DOHH2 (cell line): Measurements from ENCODE around the gene H6PD.

ENCODE experiments used
- H3F3A ChIP-seq: fragments of 200-600 bp; sonication (generic), shearing (Covaris generic); 2 replicates; pipeline ENCODE4 v1.6.0; 2016; ENCODE audit warnings: antibody characterized with exemption, mild to moderate bottlenecking; ENCODE audit not compliant: control insufficient read depth, insufficient read depth
- H3K27ac ChIP-seq: fragments of 200-600 bp; sonication (generic); 2 replicates; pipeline ENCODE4 v1.5.1; 2014; ENCODE audit warnings: low read depth, mild to moderate bottlenecking, low read length, moderate library complexity
- H3K27me3 ChIP-seq: fragments of 200-600 bp; sonication (generic); 2 replicates; pipeline ENCODE4 v1.6.1; 2014; ENCODE audit warnings: mild to moderate bottlenecking, low read length, mixed read lengths; ENCODE audit not compliant: control insufficient read depth
- H3K36me3 ChIP-seq: fragments of 200-600 bp; sonication (generic); 2 replicates; pipeline ENCODE4 v1.6.1; 2014; ENCODE audit warnings: mild to moderate bottlenecking, low read length, moderate library complexity, mixed read lengths; ENCODE audit not compliant: control insufficient read depth
- H3K4me1 ChIP-seq: fragments of 200-600 bp; sonication (generic); 2 replicates; pipeline ENCODE4 v1.6.1; 2014; ENCODE audit warnings: mild to moderate bottlenecking, low read length, mixed read lengths; ENCODE audit not compliant: control insufficient read depth
- H3K4me2 ChIP-seq: fragments of 200-600 bp; sonication (generic); 2 replicates; pipeline ENCODE4 v1.6.0; 2014; ENCODE audit warnings: mild to moderate bottlenecking, low read length, moderate library complexity
- H3K4me3 ChIP-seq: fragments of 200-600 bp; sonication (generic); 2 replicates; pipeline ENCODE4 v1.5.1; 2014; ENCODE audit warnings: mild to moderate bottlenecking, low read length, mixed read lengths
- H3K79me2 ChIP-seq: fragments of 200-600 bp; sonication (generic); 2 replicates; pipeline ENCODE4 v1.6.1; 2014; ENCODE audit warnings: mild to moderate bottlenecking, low read length, mixed read lengths; ENCODE audit not compliant: control insufficient read depth
- H3K9me2 ChIP-seq: fragments of 200-600 bp; sonication (generic); replicated peaks from 2 replicates; pipeline ENCODE4 v1.6.1; 2014; ENCODE audit warnings: mild to moderate bottlenecking, low read length, mixed read lengths; ENCODE audit not compliant: control insufficient read depth
- H3K9me3 ChIP-seq: fragments of 200-600 bp; sonication (generic); 2 replicates; pipeline ENCODE4 v1.6.1; 2014; ENCODE audit warnings: antibody characterized with exemption, low read length, mixed read lengths; ENCODE audit not compliant: control insufficient read depth, insufficient read depth
- H4K20me1 ChIP-seq: fragments of 200-600 bp; sonication (generic); 2 replicates; pipeline ENCODE4 v1.6.0; 2014; ENCODE audit warnings: low read depth, mild to moderate bottlenecking, antibody characterized with exemption, low read length, moderate library complexity; ENCODE audit not compliant: control insufficient read depth, insufficient read depth
- CTCF ChIP-seq: fragments of 200-600 bp; sonication (generic); IDR thresholded peaks from one replicate; pipeline ENCODE4 v1.5.1; 2014; ENCODE audit warnings: antibody characterized with exemption, mild to moderate bottlenecking, low read depth, low read length; ENCODE audit not compliant: poor library complexity, severe bottlenecking
- EZH2phosphoT487 ChIP-seq: fragments of 200-600 bp; sonication (generic); IDR thresholded peaks from 2 replicates; pipeline ENCODE4 v1.6.1; 2017; ENCODE audit warnings: borderline replicate concordance, mild to moderate bottlenecking, antibody characterized with exemption, low read length, moderate library complexity, mixed read lengths

H6PD gene

DNA sequence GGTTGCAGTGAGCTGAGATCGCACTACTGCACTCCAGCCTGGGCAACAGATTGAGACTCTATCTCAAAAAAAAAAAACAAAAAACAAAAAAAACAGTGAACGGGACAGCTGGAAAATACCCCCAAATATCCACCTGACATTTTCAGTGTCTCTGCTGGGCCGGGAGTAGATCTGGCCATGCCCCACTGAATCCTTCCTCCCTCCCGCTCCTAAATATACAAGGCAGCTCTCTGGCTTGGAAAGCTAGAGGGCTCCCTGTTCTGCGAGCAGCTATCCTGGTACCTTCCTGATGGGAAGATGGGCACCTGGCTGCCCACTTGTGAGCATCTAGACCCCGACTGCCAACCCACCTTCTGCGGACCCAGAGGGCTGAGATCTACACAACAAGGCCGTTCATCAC lies 79.5 kb downstream of the H6PD start:
- Histone ChIP-seq H3K79me2 (peaks cover 7% of the 10 kb centered on the region), H3K36me3 (no peaks in the 10 kb centered on the region), H4K20me1 (no peaks in the 10 kb centered on the region; the same call in 1 of the 2 replicates), H3K27ac (no peak overlapping the region), H3K4me3 (no peak overlapping the region), H3K4me1 (peaks cover 18% of the 10 kb centered on the region), H3K9me3 (no peaks in the 10 kb centered on the region), H3K27me3 (no peaks in the 10 kb centered on the region), H3F3A (no peaks in the 10 kb centered on the region; the same call in 1 of the 2 replicates), H3K9me2 (no peaks in the 10 kb centered on the region), H3K4me2 (no peak overlapping the region)
- TF ChIP-seq CTCF (no peak), EZH2phosphoT487 (no peak)

GRCh38 chr1:9314711-9315379 lies 80.3 kb downstream of the H6PD start:
- H3K27ac ChIP-seq: no peak overlapping the region

DNA sequence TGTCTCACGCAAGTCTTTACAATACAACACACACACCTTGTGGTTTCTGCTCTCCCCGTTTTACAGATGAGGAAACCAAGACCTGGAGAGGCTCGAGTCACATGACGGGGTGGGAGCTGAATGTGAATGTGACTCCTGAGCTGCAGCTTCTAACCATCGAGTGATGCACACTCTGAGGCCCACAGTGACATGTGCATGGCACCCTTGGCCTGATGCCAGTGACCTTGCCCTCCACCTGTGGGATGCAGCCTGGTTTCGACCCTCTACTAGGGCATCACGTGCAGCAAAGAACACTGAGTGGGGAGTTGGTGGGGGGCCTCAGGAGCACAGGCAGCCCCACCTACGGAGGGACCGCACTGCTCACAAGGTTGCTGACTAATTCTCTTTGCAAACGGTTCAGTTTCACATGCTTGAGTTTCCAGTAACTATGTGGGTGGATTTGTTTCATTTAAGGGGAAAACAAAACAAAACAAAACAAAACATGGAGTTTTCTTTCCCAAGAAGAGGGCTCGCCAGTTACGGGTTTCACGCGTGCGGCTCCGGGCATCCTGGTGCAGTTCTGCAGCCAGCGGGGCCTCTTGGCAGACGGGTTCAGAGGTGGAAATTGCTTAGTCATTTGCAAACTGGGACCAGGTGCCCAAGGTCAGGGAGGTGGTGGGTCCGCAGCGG lies 81.0 kb downstream of the H6PD start:
- Histone ChIP-seq H3K79me2 (peaks cover 10% of the 10 kb centered on the region), H3K4me3 (no peak overlapping the region), H3K27me3 (no peaks in the 10 kb centered on the region), H4K20me1 (peaks cover 5% of the 10 kb centered on the region; the same call in 1 of the 2 replicates), H3K9me3 (no peaks in the 10 kb centered on the region), H3K36me3 (no peaks in the 10 kb centered on the region), H3K4me2 (no peak overlapping the region), H3K27ac (no peak overlapping the region), H3K9me2 (no peaks in the 10 kb centered on the region), H3K4me1 (peaks cover 32% of the 10 kb centered on the region), H3F3A (no peaks in the 10 kb centered on the region; the same call in 1 of the 2 replicates)
- no peak for TF ChIP-seq EZH2phosphoT487
- no peak for TF ChIP-seq CTCF

More at GRCh38 chr1:9314711-9315379, 80.3 kb downstream of the H6PD start:
- peaks cover 25% of the 10 kb centered on the region for H3K4me1 ChIP-seq
- no peaks in the 10 kb centered on the region; the same call in 1 of the 2 replicates for H4K20me1 ChIP-seq
- H3K9me3 ChIP-seq: no peaks in the 10 kb centered on the region
- TF ChIP-seq EZH2phosphoT487: no peak
- no peak for TF ChIP-seq CTCF
- no peaks in the 10 kb centered on the region for H3K9me2 ChIP-seq
- peaks cover 7% of the 10 kb centered on the region for H3K79me2 ChIP-seq
- H3K36me3 ChIP-seq: no peaks in the 10 kb centered on the region
- H3F3A ChIP-seq: no peaks in the 10 kb centered on the region; the same call in 1 of the 2 replicates
- no peak overlapping the region for H3K4me2 ChIP-seq
- no peaks in the 10 kb centered on the region for H3K27me3 ChIP-seq
- H3K4me3 ChIP-seq: no peak overlapping the region
